Epithelial cell of esophagus (primary cell): ENCODE measurements around the gene CCL24.
A peak's percentile ranks its signal among the peaks of the same experiment; 100 is the strongest.
"Not testable (repeated sequence)": the region's sequence is repeated elsewhere in the genome, so short reads cannot be mapped to it uniquely, and the experiment has no call there.

ENCODE experiments used
- DNase-seq: peaks from one replicate; pipeline ENCODE4 v3.0.0; 2010; ENCODE audit warnings: low read depth
- H3K4me3 ChIP-seq: 2 replicates; pipeline ENCODE4 v1.5.1; 2011; ENCODE audit warnings: mild to moderate bottlenecking, low read length, control low read depth
- CTCF ChIP-seq: IDR thresholded peaks from 2 replicates; pipeline ENCODE4 v1.5.1; 2011; ENCODE audit warnings: low read depth, mild to moderate bottlenecking, low read length, control low read depth, inconsistent platforms; ENCODE audit not compliant: insufficient read depth; ENCODE audit errors: missing control alignments

Gene CCL24

DNA sequence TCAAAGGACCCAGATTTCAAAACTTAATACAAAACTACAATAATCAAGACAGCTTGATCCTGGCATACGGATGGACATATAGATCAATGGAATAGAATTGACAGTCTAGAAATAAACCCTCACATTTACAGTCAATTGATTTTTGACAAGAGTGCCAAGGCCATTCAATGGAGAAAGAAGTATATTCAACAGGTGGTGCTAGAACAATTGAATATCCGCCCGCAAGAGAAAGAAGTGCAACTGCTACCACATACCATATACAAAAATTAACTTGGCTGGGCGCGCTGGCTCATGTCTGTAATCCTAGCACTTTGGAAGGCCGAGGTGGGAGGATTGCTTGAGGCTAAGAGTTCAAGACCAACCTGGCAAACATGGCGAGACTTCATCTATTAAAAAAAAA lies 23.2 kb upstream of the CCL24 start:
- TF ChIP-seq CTCF: no peak
- no peak for DNase-seq
- no peak overlapping the region for H3K4me3 ChIP-seq

- TF ChIP-seq CTCF: no peak
- no peak overlapping the region for H3K4me3 ChIP-seq
- no peak for DNase-seq
Measured at GRCh38 chr7:75835688-75836285, 22.2 kb upstream of the CCL24 start.

DNA sequence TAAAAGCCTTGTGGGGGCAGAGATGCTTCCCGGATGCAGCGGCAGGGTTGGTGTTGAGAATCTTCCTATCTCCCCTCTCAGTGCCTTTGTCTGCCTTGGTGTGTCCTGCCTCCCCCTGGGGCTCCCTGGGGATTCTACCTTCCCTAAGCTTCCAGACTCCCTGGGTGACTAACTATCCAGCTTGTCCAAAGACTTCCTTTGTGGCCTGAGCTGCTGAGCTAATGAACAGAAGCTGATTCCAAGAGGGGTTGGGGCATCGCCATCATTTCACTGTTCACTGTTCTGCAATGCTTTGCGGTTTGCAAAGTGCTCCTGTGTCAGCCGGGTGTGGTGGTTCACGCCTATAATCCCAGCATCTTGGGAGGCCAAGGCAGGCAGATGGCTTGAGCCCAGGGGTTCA lies 20.1 kb upstream of the CCL24 start:
- peak; percentile 39 for DNase-seq
- not testable (repeated sequence) for H3K4me3 ChIP-seq

GRCh38 chr7:75830978-75831377 lies 17.4 kb upstream of the CCL24 start:
- TF ChIP-seq CTCF: no peak
- no peak overlapping the region for H3K4me3 ChIP-seq
- no peak for DNase-seq

GRCh38 chr7:75829656-75830055 lies 16.1 kb upstream of the CCL24 start:
- peak; percentile 92 for DNase-seq
- H3K4me3 ChIP-seq: not testable (repeated sequence)

DNA sequence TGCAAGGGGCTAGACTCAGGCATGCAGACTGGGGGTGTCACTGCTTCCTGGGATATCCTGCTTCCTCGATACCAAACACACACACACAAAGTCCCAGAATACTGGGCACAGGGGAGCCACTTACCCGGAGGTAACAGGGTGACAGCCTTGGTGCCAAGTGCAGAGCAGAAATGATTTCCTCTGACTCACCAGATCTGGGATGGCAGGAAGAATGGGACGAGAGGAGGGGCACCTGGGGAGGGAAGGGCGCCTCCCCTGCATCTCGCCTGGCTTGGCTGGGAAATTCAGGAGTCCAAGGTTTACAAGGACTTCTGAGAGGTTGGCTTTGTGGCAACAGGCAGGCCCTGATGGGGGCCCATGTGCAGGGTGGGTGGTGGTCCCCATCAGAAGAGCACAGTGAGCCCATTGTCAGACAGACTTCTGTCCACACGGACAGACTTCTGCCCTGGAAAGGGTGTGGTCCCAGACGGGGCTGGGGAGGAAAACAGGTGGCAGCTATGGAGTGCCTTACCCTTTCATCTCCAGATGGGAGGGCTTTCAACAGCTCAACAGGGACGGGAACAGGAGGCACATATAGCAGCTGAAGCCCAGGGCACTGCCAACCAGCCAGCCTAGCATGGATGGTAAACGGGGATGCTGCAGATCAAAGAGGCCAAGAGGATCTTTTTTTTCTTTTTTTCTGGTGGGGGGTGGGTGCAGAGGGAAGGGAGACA lies 9.7 kb upstream of the CCL24 start:
- no peak overlapping the region for H3K4me3 ChIP-seq
- TF ChIP-seq CTCF: no peak
- no peak for DNase-seq

DNA sequence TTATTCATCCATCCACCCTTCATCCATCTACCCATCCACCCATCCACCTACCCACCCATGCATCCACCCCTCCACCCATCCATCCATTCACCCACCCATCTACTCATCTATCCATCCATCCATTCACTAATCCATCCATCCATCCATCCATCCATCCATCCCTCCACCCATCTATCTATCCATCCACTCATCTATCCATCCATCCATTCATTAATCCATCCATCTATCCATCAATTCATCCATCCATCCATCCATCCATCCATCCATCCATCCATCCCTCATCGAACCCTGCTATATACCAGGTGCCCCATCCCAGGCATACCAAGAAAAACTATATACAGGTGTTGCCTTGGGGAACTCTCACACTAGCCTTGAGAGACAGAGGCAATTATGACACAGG lies 7.1 kb upstream of the CCL24 start:
- no peak for TF ChIP-seq CTCF
- H3K4me3 ChIP-seq: no peak overlapping the region
- no peak for DNase-seq

DNA sequence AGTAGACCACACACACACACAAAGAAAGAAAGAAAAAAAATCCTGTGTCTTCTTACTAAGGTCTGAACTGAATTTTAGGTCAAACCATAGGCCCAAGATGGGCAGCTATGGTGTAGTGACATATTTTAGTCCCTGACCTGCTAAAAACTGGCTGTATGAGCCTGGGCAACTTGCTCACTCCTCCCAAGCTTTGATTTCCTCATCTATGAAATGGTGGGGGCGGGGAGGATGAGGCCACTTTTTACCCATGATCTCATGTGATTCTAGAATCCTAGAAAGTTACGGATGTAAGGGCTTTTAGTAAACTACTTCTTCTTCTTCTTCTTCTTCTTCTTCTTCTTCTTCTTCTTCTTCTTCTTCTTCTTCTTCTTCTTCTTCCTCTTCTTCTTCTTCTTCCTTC lies 6.1 kb upstream of the CCL24 start:
- no peak overlapping the region for H3K4me3 ChIP-seq
- no peak for DNase-seq
- TF ChIP-seq CTCF: no peak
